T follicular helper cell (primary cell): ENCODE results near the gene RIBC2.
"Not testable (repeated sequence)": the region's sequence is repeated elsewhere in the genome, so short reads cannot be mapped to it uniquely, and the experiment has no call there.

Experiments
- DNase-seq: peaks from one replicate; pipeline ENCODE4 v3.0.0-alpha.2; 2020; ENCODE audit warnings: low read depth

The RIBC2 gene

DNA sequence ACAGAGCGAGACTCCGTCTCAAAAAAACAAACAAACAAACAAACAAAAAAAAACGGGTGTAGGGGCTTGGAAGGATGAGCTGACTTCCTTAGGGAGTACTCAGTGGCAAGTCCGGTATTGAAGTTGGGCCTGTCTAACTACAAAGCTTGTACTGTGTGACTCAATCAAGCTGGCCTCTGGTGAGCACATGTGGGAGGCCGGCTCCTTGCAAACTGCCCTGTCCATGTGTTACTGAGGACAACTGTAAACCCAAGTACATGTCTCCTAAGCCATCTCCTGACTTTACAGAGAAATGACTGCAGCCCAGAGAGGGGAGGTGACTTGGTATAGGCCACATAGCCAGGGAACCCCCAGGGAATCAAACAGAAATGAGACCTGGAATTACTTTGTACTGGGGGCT, 11.6 kb downstream of the RIBC2 start:
- no peak for DNase-seq

DNA sequence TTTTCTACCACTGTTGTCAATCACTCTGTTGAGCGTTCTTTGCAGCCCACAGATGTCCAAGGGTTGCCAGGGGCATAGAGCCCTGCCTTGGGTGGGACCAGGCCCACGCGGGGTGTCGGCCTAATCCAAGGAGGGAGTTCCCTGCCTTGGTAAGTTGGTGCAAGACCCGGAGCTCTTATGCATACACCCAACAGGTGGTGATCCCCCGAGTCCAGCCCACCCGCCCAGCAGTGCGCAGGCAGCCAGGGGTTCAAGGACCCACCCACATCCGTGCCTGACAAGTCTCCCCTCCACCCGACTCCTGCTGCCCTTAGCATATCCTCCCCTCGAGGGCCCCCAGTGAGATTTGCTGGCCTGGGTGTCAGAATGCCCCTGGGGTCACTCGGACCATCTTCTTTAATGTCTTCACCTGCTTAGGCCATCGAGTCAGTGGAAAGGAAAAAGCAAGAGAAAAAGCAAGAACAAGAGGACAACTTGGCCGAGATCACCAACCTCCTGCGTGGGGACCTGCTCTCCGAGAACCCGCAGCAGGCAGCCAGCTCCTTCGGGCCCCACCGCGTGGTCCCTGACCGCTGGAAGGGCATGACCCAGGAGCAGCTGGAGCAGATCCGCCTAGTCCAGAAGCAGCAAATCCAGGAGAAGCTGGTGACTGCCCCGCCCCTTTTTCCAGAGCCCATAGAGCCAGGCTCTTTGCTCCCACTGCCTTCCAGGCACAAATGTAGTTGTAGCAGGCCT, 12.2 kb downstream of the RIBC2 start:
- DNase-seq = no peak

DNA sequence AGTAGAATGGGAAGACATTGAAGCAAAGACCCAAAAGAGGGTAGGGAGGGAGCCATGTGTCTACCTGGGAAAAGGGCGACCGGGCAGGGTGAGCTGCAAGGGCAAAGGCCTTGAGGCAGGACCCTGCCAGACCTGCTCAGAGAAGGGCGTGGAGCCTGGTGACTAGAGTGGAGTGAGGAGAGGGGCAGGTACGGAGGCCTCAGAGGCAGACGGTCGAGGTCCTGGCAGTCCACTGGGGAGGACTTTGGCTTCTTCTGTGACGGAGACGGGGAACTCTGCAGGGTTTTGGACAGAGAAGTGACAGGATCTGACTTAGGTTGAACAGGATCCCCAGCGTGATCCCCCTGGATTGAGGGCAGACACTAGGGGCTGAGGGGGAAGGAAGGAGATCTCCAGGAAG, 12.9 kb downstream of the RIBC2 start:
- DNase-seq = no peak

DNA sequence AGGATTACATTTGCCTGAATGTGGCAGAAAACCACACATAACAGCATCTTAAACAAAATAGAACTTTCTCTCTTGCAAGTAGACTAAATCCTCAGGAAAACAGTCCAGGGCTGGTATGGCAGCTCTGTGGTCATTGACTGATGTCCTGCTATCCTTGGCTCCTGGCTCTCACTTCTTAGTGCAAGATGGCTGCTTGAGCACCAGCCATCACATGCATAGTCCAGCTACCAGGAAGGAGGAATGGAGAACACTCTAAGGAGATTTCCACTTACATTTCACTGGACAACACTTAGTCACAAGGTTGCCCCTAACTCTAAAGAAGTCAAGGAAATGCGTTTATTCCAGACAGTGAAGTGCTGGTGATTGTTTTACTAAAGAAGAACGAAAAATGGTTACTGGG, 13.6 kb downstream of the RIBC2 start:
- no peak for DNase-seq

DNA sequence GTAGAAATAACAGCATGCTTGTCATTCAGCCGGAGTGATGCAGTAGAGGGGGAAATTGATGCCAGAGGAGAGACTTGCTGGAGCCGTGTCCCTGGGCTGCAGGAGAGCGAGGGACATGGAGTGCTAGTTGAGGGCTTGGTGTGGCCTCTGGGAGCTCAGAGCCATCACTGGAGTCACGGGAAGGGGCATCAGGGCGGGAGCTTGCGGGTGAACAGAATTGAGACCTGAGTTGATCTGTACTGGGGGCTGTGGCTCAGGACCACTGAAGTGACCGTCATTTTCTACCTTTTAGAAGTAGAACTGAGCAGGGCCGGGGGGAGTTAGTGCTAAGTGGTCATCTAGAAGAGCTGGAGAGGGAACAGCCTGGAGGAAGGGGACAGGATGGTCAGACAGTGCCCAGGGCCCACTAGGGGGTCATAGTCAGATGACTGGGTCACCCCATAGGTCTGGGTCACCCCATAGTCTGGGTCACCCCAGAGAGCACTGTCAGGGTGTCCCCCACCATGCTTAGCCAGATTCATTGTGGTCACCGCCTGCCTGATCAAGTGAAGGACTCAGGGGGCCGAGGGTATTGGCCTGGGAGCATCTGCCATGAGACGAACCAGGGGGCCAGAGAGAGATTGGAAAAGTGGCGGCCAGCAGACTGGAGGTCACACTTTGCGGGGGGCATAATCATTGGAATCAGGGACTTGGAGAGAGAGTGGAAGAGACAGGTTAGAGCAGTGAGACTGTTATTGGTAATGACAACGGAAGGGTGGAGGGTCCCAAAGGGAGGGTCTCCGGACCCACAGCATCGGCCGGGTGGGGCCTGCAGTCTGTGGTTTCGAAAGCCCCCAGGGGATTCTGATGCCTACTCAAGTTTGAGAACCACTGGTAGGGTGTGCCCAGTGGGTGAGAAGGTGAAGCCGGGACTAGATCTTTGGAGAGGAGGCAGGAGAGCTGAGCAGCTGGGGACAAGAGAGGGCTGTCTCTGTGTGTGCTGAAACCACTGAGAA, 15.2 kb downstream of the RIBC2 start:
- no peak for DNase-seq

DNA sequence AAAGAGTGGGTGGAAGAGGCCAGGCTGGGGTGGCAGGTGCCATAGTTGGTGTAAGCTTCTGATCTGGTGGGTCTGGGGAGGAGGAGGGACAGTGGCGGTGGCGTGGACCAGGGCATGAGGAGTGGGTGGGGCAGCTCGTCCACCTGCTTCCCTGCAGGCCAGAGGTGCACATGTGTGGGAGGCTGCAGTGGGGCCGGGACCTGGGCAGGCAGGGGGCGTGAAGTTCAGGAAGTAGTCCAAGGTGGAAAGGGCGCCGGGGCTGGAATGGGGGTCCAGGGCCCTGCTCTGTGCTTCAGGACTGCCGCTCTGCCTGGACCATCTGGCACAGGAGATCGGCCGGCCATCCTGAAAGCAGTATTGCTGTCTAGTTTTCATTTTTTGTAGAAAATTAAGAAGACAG, 15.9 kb downstream of the RIBC2 start:
- no peak for DNase-seq

DNA sequence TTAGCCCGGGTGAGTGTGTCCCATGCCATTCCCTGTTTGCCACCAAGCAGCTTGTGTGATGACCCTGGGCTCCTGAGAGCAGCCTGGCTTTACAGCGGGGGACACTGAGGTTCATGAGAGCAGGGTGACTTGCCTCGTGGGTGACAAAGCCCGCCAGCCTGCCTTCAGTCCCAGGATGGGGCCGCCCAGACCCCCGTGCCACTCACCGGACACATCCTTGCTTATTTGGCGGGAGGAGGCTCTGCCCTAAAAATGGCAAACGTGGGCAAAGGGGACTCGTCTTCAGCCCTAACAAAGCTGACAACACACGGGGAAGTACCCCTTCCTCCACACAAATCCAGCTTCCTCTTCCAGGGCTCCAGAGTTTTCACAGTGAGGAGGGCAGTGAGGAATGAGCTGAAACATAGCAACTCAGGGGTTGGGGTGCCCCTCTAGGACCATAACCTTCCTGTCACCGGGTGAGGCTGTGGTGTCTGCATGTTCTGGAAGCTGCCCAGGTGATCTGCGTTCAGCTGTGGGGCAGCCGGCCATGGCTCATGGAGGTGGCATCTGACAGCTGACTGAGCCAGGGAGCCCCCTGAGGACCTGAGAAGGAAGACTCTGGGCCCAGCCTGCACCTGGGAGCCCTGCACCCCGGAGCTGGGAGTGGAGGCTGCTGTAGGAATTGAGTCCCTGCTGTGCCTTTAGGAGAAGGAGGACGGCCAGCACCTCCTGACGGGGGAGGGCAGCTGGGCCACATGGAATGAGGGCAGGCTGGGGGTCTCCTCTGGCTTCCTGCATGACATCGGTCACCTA, 16.7 kb downstream of the RIBC2 start:
- DNase-seq = no peak

DNA sequence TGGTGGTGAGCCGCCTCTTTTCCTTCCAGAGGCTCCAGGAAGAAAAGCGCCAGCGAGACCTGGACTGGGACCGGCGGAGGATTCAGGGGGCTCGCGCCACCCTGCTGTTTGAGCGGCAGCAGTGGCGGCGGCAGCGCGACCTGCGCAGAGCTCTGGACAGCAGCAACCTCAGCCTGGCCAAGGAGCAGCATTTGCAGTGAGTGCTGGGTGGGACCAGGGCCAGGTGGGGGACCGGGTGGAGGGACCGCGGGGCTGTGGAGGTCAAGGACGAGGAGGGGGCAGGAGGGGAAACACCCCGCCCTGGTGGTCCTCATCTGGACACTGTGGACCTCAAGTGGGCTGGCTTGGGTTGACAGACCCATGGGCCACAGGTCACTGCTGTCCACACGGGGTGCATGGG, 17.4 kb downstream of the RIBC2 start:
- no peak for DNase-seq

DNA sequence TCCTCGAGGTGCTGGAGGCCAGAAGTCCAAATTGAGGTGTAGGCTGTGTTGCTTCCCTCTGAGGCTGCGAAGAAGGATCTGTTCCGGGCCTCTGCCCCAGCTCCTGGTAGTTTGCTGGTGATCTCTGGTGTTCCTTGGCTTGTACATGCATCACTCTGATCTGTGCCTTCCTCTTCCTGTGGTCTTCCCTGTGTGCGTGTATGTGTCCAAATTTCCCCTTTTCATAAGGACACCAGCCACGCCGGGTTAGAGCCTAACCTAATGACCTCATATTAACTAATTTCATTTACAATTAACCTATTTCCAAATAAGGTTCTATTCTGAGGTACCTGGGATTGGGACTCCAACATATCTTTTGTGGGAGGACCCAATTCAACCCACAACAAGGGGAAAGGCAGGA, 21.5 kb downstream of the RIBC2 start:
- DNase-seq = no peak

DNA sequence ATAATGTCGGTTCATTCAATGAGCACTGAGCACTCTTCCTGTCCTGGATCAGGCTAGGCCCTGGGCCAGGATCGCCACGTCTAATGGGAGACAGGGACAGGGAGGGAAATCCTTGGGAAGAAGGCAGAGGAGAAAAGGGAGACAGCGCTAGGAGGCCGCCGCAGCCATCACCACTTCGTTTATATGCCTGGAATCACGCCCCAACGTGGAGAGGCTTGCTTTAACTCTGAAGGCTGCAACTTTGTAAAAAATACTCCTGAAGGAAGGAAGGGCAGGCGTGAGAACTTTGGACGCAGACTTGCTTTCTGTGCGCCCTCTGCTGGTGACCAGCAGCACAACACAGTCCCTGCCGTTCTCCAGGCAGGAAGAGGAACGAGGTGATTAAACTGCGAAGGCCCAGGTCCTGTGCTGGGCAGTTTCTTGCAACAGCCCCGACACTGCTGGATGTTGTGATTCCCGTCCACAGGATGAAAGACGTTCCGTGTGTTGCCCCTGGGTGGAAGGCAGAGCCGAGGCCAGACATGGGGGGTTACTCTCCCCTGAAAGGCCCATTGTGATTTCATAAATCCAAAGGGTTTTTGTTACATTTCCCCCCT, 22.1 kb downstream of the RIBC2 start:
- peak; percentile 70 for DNase-seq

DNA sequence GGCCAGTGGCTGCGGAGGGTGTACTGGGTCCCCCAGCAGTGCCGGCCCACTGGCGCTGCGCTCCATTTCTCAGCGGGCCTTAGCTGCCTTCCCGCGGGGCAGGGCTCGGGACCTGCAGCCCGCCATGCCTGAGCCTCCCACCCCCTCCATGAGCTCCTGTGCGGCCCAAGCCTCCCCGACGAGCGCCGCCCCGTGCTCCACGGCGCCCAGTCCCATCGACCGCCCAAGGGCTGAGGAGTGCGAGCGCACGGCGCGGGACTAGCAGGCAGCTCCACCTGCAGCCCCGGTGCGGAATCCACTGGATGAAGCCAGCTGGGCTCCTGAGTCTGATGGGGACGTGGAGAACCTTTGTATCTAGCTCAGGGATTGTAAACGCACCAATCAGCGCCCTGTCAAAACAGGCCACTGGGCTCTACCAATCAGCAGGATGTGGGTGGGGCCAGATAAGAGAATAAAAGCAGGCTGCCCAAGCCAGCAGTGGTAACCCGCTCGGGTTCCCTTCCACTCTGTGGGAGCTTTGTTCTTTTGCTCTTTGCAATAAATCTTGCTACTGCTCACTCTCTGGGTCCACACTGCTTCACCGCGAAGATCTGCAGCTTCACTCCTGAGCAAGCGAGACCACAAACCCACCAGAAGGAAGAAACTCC, 23.5 kb downstream of the RIBC2 start:
- not testable (repeated sequence) for DNase-seq

- no peak for DNase-seq
Observed at GRCh38 chr22:45438336-45438735, 24.8 kb downstream of the RIBC2 start.

DNA sequence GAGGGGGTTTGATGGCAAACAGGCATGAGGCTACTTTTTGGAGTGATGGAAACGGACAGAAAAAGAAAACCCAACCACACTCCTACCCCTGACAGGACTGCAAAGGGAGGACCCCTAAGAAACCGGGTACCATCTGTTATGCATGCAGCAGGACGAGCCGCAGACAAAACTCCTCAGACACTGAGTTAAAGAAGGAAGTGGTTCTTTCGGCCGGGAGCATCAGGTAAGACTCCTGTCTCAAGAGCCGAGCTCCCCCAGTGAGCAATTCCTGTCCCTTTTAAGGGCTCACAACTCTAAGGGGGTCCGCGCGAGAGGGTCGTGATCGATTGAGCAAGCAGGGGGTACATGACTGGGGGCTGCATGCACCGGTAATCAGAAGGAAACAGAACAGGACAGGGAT, 27.2 kb downstream of the RIBC2 start:
- DNase-seq = not testable (repeated sequence)

DNA sequence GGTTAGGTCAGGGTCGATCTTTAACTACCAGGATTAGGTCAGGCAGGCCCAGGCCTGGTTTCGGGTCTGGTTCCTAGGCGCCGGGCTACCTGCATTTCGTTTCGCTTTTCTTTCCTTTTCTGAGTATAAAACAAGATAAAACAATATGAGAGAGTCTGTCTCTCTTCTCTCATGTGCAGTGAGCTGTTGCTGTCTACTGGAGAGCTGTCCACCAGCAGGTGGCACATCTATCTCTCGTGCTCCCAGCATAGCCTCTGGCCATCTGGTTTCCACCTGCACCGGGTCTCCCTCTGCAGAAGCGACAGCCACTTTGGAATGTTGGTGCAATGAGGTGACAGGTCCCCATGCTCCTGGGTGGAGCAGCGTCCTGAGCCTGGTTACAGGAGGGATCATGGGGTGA, 27.6 kb downstream of the RIBC2 start:
- DNase-seq = no peak

DNA sequence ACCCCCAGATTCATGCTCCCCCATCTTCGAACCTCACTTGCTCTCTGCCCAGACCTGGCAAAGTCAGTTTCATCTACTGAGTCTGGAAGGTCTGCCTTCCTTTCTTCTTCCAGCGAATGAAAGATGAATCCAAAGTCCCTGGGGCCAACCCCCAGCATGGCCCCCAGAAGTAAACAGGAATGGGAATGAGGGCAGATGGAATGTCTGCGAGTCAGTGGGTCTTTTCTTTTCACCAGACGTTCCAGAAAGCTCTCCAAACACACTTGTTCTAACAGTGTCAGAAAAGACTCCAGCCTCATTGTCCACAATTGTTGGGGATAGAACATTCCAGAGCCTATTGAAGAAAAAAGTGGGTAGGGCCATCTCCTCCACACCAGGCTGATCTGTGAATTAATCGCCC, 28.6 kb downstream of the RIBC2 start:
- no peak for DNase-seq

- DNase-seq = no peak
Observed at GRCh38 chr22:45444168-45444567, 30.7 kb downstream of the RIBC2 start.

DNA sequence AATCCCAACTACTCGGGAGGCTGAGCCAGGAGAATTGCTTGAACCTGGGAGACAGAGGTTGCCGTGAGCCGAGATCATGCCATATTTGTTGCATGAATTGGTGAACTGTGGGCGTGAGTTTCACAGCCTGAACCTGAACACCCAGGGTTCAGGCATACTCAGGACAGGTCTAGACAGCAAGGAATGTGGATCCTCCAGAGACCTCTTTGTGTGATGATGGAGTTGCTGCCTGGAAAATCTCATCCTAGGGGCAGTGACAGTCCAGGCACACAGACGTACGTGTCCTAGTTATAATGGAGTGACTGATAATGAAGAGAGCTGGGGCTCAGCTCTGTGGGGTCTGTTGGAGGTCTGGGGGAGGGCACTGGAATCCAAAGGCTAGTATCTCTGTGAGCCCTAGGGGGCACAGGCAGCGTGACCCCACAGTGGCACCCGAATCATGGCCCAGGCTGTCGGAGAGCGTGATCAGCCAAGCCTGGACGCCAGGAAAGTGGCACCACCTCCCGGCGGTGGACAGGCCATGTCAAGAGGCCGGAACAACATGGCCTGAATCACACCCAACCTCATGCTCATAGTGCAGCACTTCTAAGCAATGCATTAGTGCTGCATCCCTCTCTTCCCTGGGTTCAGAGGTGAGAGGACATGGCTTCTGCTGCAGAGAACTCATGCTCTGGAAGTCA, 31.7 kb downstream of the RIBC2 start:
- DNase-seq = no peak

GRCh38 chr22:45446216-45446615, 32.7 kb downstream of the RIBC2 start:
- DNase-seq = no peak

GRCh38 chr22:45447596-45447995, 34.1 kb downstream of the RIBC2 start:
- not testable (repeated sequence) for DNase-seq

GRCh38 chr22:45448431-45448830, 34.9 kb downstream of the RIBC2 start:
- DNase-seq = no peak

GRCh38 chr22:45449442-45449841, 35.9 kb downstream of the RIBC2 start:
- not testable (repeated sequence) for DNase-seq
